Neutrophil (primary cell): ENCODE measurements around the gene USP7.
"Not testable (repeated sequence)": the region's sequence is repeated elsewhere in the genome, so short reads cannot be mapped to it uniquely, and the experiment has no call there.

Experiments used
- H3K27ac ChIP-seq: fragments of 200-600 bp; sonication (generic); 2 replicates; pipeline ENCODE4 v1.5.1; 2016; ENCODE audit warnings: mild to moderate bottlenecking, moderate library complexity
- H3K27me3 ChIP-seq: fragments of 200-600 bp; sonication (generic); 2 replicates; pipeline ENCODE4 v1.6.0; 2016; ENCODE audit warnings: mild to moderate bottlenecking
- H3K36me3 ChIP-seq: fragments of 200-600 bp; sonication (generic); 2 replicates; pipeline ENCODE4 v1.5.1; 2017
- H3K4me1 ChIP-seq, 2 experiments: fragments of 200-600 bp in 1 of 2; sonication (generic) in 1 of 2; 1 replicate in 1 of 2; 2 replicates in 1 of 2; pipeline versions ENCODE4 v1.5.1 to v1.6.1; 2013 to 2016; ENCODE audit warnings: low read depth in 1 of 2, low read length in 1 of 2, mild to moderate bottlenecking in 1 of 2, moderate library complexity in 1 of 2; ENCODE audit not compliant: control insufficient read depth in 1 of 2, insufficient read depth in 1 of 2
- H3K4me3 ChIP-seq, 2 experiments: fragments of 200-600 bp in 1 of 2; sonication (generic) in 1 of 2; 1 replicate in 1 of 2; 2 replicates in 1 of 2; pipeline ENCODE4 v1.5.1; 2013 to 2016; ENCODE audit warnings: low read depth in 1 of 2, low read length in 1 of 2, mild to moderate bottlenecking in 1 of 2, moderate library complexity in 1 of 2
- H3K9me3 ChIP-seq: fragments of 200-600 bp; sonication (generic); 2 replicates; pipeline ENCODE4 v1.5.1; 2016
- CTCF ChIP-seq: fragments of 200-600 bp; sonication (generic); IDR thresholded peaks from 2 replicates; pipeline ENCODE4 v1.5.1; 2016; ENCODE audit warnings: antibody characterized with exemption

Gene USP7

GRCh38 chr16:8877894-8878522, 85.7 kb downstream of the USP7 start:
- Histone ChIP-seq H3K36me3 (no peaks in the 10 kb centered on the region), H3K4me3 (no peak overlapping the region), H3K27me3 (peaks cover 10% of the 10 kb centered on the region), H3K4me1 (peaks cover 2 to 5% of the 10 kb centered on the region in 2 experiments), H3K9me3 (no peaks in the 10 kb centered on the region), H3K27ac (no peak overlapping the region)
- TF ChIP-seq CTCF, result no peak

- not testable (repeated sequence) for H3K4me3 ChIP-seq, H3K36me3 ChIP-seq, H3K9me3 ChIP-seq, H3K27me3 ChIP-seq, H3K27ac ChIP-seq
- H3K4me1 ChIP-seq, result peaks cover 14 to 15% of the 10 kb centered on the region in 2 experiments
These were observed 88.4 kb downstream of the USP7 start for GRCh38 chr16:8875317-8875716.

- Histone ChIP-seq H3K9me3 (no peaks in the 10 kb centered on the region), H3K27me3 (peaks cover 10% of the 10 kb centered on the region), H3K27ac (no peak overlapping the region), H3K36me3 (no peaks in the 10 kb centered on the region), H3K4me3 (no peak overlapping the region), H3K4me1 (peaks cover 15 to 17% of the 10 kb centered on the region in 2 experiments)
- no peak for TF ChIP-seq CTCF
These were observed 89.3 kb downstream of the USP7 start for GRCh38 chr16:8874388-8874787.

- H3K27me3 ChIP-seq, H3K4me3 ChIP-seq, H3K9me3 ChIP-seq, H3K36me3 ChIP-seq, H3K27ac ChIP-seq: not testable (repeated sequence)
- peaks cover 17 to 22% of the 10 kb centered on the region in 2 experiments for H3K4me1 ChIP-seq
These were observed 89.9 kb downstream of the USP7 start for GRCh38 chr16:8873866-8874195.

- H3K36me3 ChIP-seq, result no peaks in the 10 kb centered on the region
- TF ChIP-seq CTCF, result no peak
- peaks cover 18 to 22% of the 10 kb centered on the region in 2 experiments for H3K4me1 ChIP-seq
- no peaks in the 10 kb centered on the region for H3K9me3 ChIP-seq
- no peak overlapping the region for H3K27ac ChIP-seq
- H3K4me3 ChIP-seq, result no peak overlapping the region
- H3K27me3 ChIP-seq, result peaks cover 9% of the 10 kb centered on the region
These were observed 90.5 kb downstream of the USP7 start for GRCh38 chr16:8872967-8873865.

GRCh38 chr16:8872071-8872470, 91.6 kb downstream of the USP7 start:
- H3K36me3 ChIP-seq, result no peaks in the 10 kb centered on the region
- H3K27ac ChIP-seq, result no peak overlapping the region
- no peak for TF ChIP-seq CTCF
- no peaks in the 10 kb centered on the region for H3K9me3 ChIP-seq
- H3K4me3 ChIP-seq, result no peak overlapping the region
- peaks cover 30 to 33% of the 10 kb centered on the region in 2 experiments for H3K4me1 ChIP-seq
- no peaks in the 10 kb centered on the region for H3K27me3 ChIP-seq

GRCh38 chr16:8869988-8870241, 93.8 kb downstream of the USP7 start:
- H3K4me1 ChIP-seq, result peaks cover 33 to 41% of the 10 kb centered on the region in 2 experiments

More at GRCh38 chr16:8869988-8870241, 93.8 kb downstream of the USP7 start:
- not testable (repeated sequence) for H3K27me3 ChIP-seq, H3K9me3 ChIP-seq, H3K36me3 ChIP-seq
- peak overlapping the region in 1 of 2 experiments; percentile 90 for H3K4me3 ChIP-seq
- peak overlapping the region; percentile 94 for H3K27ac ChIP-seq
